ENCODE measurements around the gene NAA50. TPM values are rescaled to one million over a fixed set of nuclear protein-coding genes. Genes with fewer than 3 reads are reported as not detected.

NAA50 gene
- total RNA-seq, 1 donor, result 169 TPM

- no peaks in the 10 kb centered on the region for H3K9me3 ChIP-seq (ENCODE audit: low read depth, low read length)
These were observed 47.8 kb downstream of the NAA50 start for GRCh38 chr3:113698213-113698742.

DNA sequence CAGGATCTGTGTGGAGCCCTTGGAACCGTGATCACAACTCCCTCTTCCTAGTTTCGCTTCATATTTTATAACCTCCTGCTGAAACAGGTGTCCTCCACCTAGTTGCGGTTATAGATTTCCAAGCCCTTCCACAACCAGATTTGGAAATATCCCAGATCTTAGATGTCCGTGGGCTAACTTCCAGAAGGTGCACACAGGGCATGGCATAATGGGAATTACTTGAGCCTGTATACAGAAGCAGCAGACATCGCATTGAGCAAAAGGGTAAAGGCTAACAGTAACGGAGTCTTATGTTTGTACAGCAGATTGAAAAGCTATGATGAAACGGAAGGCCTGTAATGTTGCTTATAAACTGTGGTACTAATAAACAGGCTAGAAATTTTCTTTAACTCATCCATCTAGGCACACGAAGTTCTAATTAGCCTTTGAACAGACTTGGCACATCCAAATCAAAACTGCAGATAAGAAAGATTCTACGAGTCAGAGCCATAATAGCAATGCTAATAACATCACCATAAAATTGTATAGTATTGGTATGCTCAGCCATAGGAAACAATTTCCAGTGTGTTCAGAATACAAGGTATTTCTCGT lies 48.5 kb downstream of the NAA50 start:
- TF ChIP-seq CTCF (IDR thresholded peaks at IDR 0.05; ENCODE audit: extremely low read depth, low read depth, low read length), result no peak
- H3K4me3 ChIP-seq (ENCODE audit: insufficient read depth, low read length), result peak overlapping the region; percentile 95
- H3K36me3 ChIP-seq (ENCODE audit: insufficient read depth, low read length), result no peaks in the 10 kb centered on the region
- H3K27ac ChIP-seq (ENCODE audit: low read depth, low read length), result peak overlapping the region; percentile 83
- peak overlapping the region; percentile 98 for H3K4me2 ChIP-seq (ENCODE audit: insufficient read depth, low read length)
- H3K79me2 ChIP-seq (ENCODE audit: insufficient read depth, low read length), result peaks cover 36% of the 10 kb centered on the region
- H4K20me1 ChIP-seq (ENCODE audit: insufficient read depth, low read length), result peaks cover 12% of the 10 kb centered on the region
- H3K4me1 ChIP-seq (ENCODE audit: insufficient read depth, low read length), result peaks cover 12% of the 10 kb centered on the region
- H2AFZ ChIP-seq (ENCODE audit: low read length), result peak overlapping the region; percentile 100
- peak; percentile 58 for DNase-seq (ENCODE audit: insufficient read length, low spot score, missing footprints)
- H3K27me3 ChIP-seq (ENCODE audit: insufficient read depth, low read length), result no peaks in the 10 kb centered on the region
- no peaks in the 10 kb centered on the region for H3K9me3 ChIP-seq (ENCODE audit: low read depth, low read length)

More at GRCh38 chr3:113698213-113698742, 47.8 kb downstream of the NAA50 start:
- H4K20me1 ChIP-seq (ENCODE audit: insufficient read depth, low read length), result peaks cover 9% of the 10 kb centered on the region
- H2AFZ ChIP-seq (ENCODE audit: low read length), result peak overlapping the region; percentile 80
- peaks cover 29% of the 10 kb centered on the region for H3K79me2 ChIP-seq (ENCODE audit: insufficient read depth, low read length)
- H3K27ac ChIP-seq (ENCODE audit: low read depth, low read length), result no peak overlapping the region
- H3K4me3 ChIP-seq (ENCODE audit: insufficient read depth, low read length), result no peak overlapping the region
- TF ChIP-seq CTCF (IDR thresholded peaks at IDR 0.05; ENCODE audit: extremely low read depth, low read depth, low read length), result no peak
- no peak for DNase-seq (ENCODE audit: insufficient read length, low spot score, missing footprints)
- peak overlapping the region; percentile 98 for H3K4me2 ChIP-seq (ENCODE audit: insufficient read depth, low read length)
- peaks cover 12% of the 10 kb centered on the region for H3K4me1 ChIP-seq (ENCODE audit: insufficient read depth, low read length)
- H3K36me3 ChIP-seq (ENCODE audit: insufficient read depth, low read length), result no peaks in the 10 kb centered on the region
- no peaks in the 10 kb centered on the region for H3K27me3 ChIP-seq (ENCODE audit: insufficient read depth, low read length)

GRCh38 chr3:113696658-113697499 lies 49.2 kb downstream of the NAA50 start:
- Histone ChIP-seq H3K4me1 (ENCODE audit: insufficient read depth, low read length) (peaks cover 12% of the 10 kb centered on the region), H3K27ac (ENCODE audit: low read depth, low read length) (peak overlapping the region; percentile 83), H3K4me3 (ENCODE audit: insufficient read depth, low read length) (peak overlapping the region; percentile 95), H3K9me3 (ENCODE audit: low read depth, low read length) (no peaks in the 10 kb centered on the region), H3K36me3 (ENCODE audit: insufficient read depth, low read length) (no peaks in the 10 kb centered on the region), H3K27me3 (ENCODE audit: insufficient read depth, low read length) (no peaks in the 10 kb centered on the region), H3K4me2 (ENCODE audit: insufficient read depth, low read length) (peak overlapping the region; percentile 98), H2AFZ (ENCODE audit: low read length) (peak overlapping the region; percentile 100), H3K79me2 (ENCODE audit: insufficient read depth, low read length) (peaks cover 42% of the 10 kb centered on the region), H4K20me1 (ENCODE audit: insufficient read depth, low read length) (peaks cover 15% of the 10 kb centered on the region)
- no peak for TF ChIP-seq CTCF (IDR thresholded peaks at IDR 0.05; ENCODE audit: extremely low read depth, low read depth, low read length)
- peak; percentile 99 for DNase-seq (ENCODE audit: insufficient read length, low spot score, missing footprints)
